HL-60 (cell line): ENCODE results near the gene SLC40A1.

ENCODE experiments used
- DNase-seq, 2 experiments: peaks; one replicate each; pipeline ENCODE4 v3.0.0-alpha.2; 2010 to 2020; ENCODE audit warnings: low read depth in 1 of 2, low spot score in 1 of 2
- H3K27ac ChIP-seq: fragments of 250-450 bp; sonication (Bioruptor Pico); replicated peaks from 2 replicates; pipeline ENCODE4 v1.5.1; 2020; ENCODE audit warnings: mild to moderate bottlenecking, moderate library complexity
- H3K27me3 ChIP-seq: fragments of 250-450 bp; sonication (Bioruptor Pico); 2 replicates; pipeline ENCODE4 v1.5.1; 2021; ENCODE audit warnings: mild to moderate bottlenecking, moderate library complexity; ENCODE audit not compliant: insufficient read depth, poor library complexity, severe bottlenecking
- H3K4me3 ChIP-seq: replicated peaks from 2 replicates; pipeline ENCODE4 v1.5.1; 2011; ENCODE audit warnings: mild to moderate bottlenecking, control low read depth, low read length; ENCODE audit not compliant: insufficient read depth
- CTCF ChIP-seq: IDR thresholded peaks from one replicate; pipeline ENCODE4 v1.5.1; 2011; ENCODE audit warnings: low read length, control low read depth, inconsistent platforms; ENCODE audit not compliant: insufficient read depth
- GABPA ChIP-seq: IDR thresholded peaks from 2 replicates; pipeline ENCODE4 v1.6.1; 2012; ENCODE audit warnings: low read depth
- POLR2AphosphoS5 ChIP-seq: IDR thresholded peaks from 2 replicates; pipeline ENCODE4 v1.6.1; 2012; ENCODE audit warnings: low read depth
- REST ChIP-seq: IDR thresholded peaks from 2 replicates; pipeline ENCODE4 v1.6.1; 2012; ENCODE audit warnings: low read depth; ENCODE audit not compliant: insufficient replicate concordance
- SPI1 ChIP-seq: IDR thresholded peaks from 2 replicates; pipeline ENCODE4 v1.6.1; 2012; ENCODE audit warnings: low read depth, mild to moderate bottlenecking, borderline replicate concordance

SLC40A1 gene

GRCh38 chr2:189566046-189566445, 14.5 kb downstream of the SLC40A1 start:
- DNase-seq = no peak
- Histone ChIP-seq H3K27me3 (no peaks in the 10 kb centered on the region), H3K27ac (no peak overlapping the region), H3K4me3 (no peak overlapping the region)
- TF ChIP-seq SPI1 (no peak), REST (no peak), CTCF (no peak), POLR2AphosphoS5 (no peak), GABPA (no peak)

- Histone ChIP-seq H3K27ac (no peak overlapping the region), H3K27me3 (no peaks in the 10 kb centered on the region), H3K4me3 (no peak overlapping the region)
- DNase-seq = no peak
- no peak for TF ChIP-seq REST
- TF ChIP-seq CTCF = no peak
- TF ChIP-seq SPI1 = no peak
- TF ChIP-seq POLR2AphosphoS5 = no peak
- no peak for TF ChIP-seq GABPA
These were observed 19.1 kb downstream of the SLC40A1 start for GRCh38 chr2:189561371-189562038.

- TF ChIP-seq POLR2AphosphoS5 (no peak), SPI1 (no peak), GABPA (no peak), CTCF (no peak)
- no peaks in the 10 kb centered on the region for H3K27me3 ChIP-seq
- H3K4me3 ChIP-seq = no peak overlapping the region
- no peak overlapping the region for H3K27ac ChIP-seq
- DNase-seq = no peak
These were observed 20.4 kb downstream of the SLC40A1 start for GRCh38 chr2:189560273-189560586.

- Histone ChIP-seq H3K27me3 (no peaks in the 10 kb centered on the region), H3K27ac (no peak overlapping the region), H3K4me3 (no peak overlapping the region)
- TF ChIP-seq POLR2AphosphoS5 (no peak), REST (no peak), CTCF (no peak), SPI1 (peak; percentile 40; the same call in 1 of the 2 replicates), GABPA (no peak)
- peak in 1 of 2 experiments; percentile 12 for DNase-seq
These were observed 20.9 kb downstream of the SLC40A1 start for GRCh38 chr2:189559579-189560272.
